Ovary (tissue), 9 donors: ENCODE data around the gene AIPL1. TPM values are rescaled to one million over a fixed set of nuclear protein-coding genes. Genes with fewer than 3 reads are reported as not detected.
A peak's percentile ranks its signal among the peaks of the same experiment; 100 is the strongest.

ENCODE experiments used
- DNase-seq, 5 donors: peaks; one replicate each; pipeline ENCODE4 v3.0.0-alpha.2; 2019 to 2020
- H3K27ac ChIP-seq, 2 donors: fragments of 200-600 bp; one replicate each; pipeline versions ENCODE4 v1.5.1 to v1.8.0; 2019 to 2022
- H3K27me3 ChIP-seq: fragments of 200-600 bp; one replicate; pipeline ENCODE4 v1.8.0; 2022
- H3K36me3 ChIP-seq: fragments of 200-600 bp; sonication (generic); one replicate; pipeline ENCODE4 v1.5.1; 2019
- H3K4me1 ChIP-seq: one replicate; pipeline ENCODE4 v1.8.1; 2013; ENCODE audit warnings: mild to moderate bottlenecking, moderate library complexity; ENCODE audit not compliant: insufficient read depth
- H3K4me3 ChIP-seq: fragments of 200-600 bp; sonication (generic); one replicate; pipeline ENCODE4 v1.5.1; 2017
- H3K9me3 ChIP-seq, 2 donors: fragments of 200-600 bp in 1 of 2; sonication (generic) in 1 of 2; one replicate each; pipeline versions ENCODE4 v1.5.1 to v1.8.1; 2013 to 2019; ENCODE audit warnings: mild to moderate bottlenecking in 1 of 2, moderate library complexity in 1 of 2
- CTCF ChIP-seq, 3 donors: fragments of 450-650 bp in 2 of 3; fragments of 200-600 bp in 1 of 3; IDR thresholded peaks; one replicate each; pipeline versions ENCODE4 v1.5.1 to v1.8.0; 2016 to 2022; ENCODE audit warnings: antibody characterized with exemption in 3 of 3, mild to moderate bottlenecking in 1 of 3
- EP300 ChIP-seq: sonication (generic); formaldehyde crosslinking; IDR thresholded peaks from one replicate; pipeline ENCODE4 v1.6.1; 2017; ENCODE audit warnings: antibody characterized with exemption
- POLR2A ChIP-seq: fragments of 450-650 bp; IDR thresholded peaks from one replicate; pipeline ENCODE4 v1.6.1; 2017; ENCODE audit warnings: antibody characterized with exemption, mild to moderate bottlenecking, moderate library complexity
- WGBS, 3 donors: extraction: QIAGEN DNeasy Blood & Tissue Kit in 1 of 3; methylation state at CpG; one replicate each; pipeline versions ENCODE4 v1.1.5 to v1.1.7; 2013 to 2017; 5-methylcytosine and 5-hydroxymethylcytosine counted together
- intact Hi-C, 4 donors: fragments of 100-400 bp; cut with DNase I; formaldehyde crosslinking; loops; one replicate each; pipeline versions ENCODE4 v1.11.0 to v1.15.1; 2022 to 2023
- polyA plus RNA-seq, 2 donors: library from polyadenylated mRNA; stranded (reverse); fragments of 200-250 nt in 1 of 2; fragments of 350-450 nt in 1 of 2; fragmentation: Illumina TruSeq in 1 of 2; extraction: RNeasy Lipid Tissue Mini Kit (QIAGEN cat#74804) in 1 of 2; gene quantifications; one replicate each; pipeline ENCODE4 v1.2.3, GENCODE V29; 2013 to 2014
- total RNA-seq, 7 donors: library from RNA; depleted of rRNA in 2 of 7; stranded (reverse); fragments of >200 nt in 2 of 7; fragmentation: NEBNext Ultra II Directional in 3 of 7; extraction: Animal tissue kit (Norgen Biotek cat#: 25700) in 3 of 7; gene quantifications; one replicate each; pipeline versions ENCODE4 v1.1.0 to v1.2.4, GENCODE V29; 2016 to 2023
- donor health status: DM: no; HTN: no; CAD: no; lungs with moderate emphysema.
- donor health status: DM: no; HTN: no; CAD: no.
- donor health status: Bipolar disorder and iron deficiency.
- donor health status: DM: yes; HTN: yes; CAD: no.
- donor health status: DM: no; HTN: no; CAD: no.
- donor health status: DM: yes; HTN: yes; CAD: no.

The AIPL1 gene
- total and polyA plus RNA-seq, 9 donors, result not detected

GRCh38 chr17:6422654-6423241 lies 12.2 kb downstream of the AIPL1 start:
- Histone ChIP-seq H3K27me3 (no peaks in the 10 kb centered on the region), H3K27ac (no peak overlapping the region), H3K36me3 (no peaks in the 10 kb centered on the region), H3K4me3 (no peak overlapping the region), H3K9me3 (no peaks in the 10 kb centered on the region), H3K4me1 (no peaks in the 10 kb centered on the region)
- TF ChIP-seq CTCF (IDR thresholded peaks at IDR 0.05), result no peak
- TF ChIP-seq POLR2A, result no peak
- intact Hi-C loops, result loop anchor here in 3 of 4 donors (5.0 kb wide), 2 partner anchors 830 to 835 kb away; no protein-coding TSS in a partner anchor
- DNase-seq, result no peak
- 51 to 61% (median 51%) methylated on average over 13 of the region's 13 CpGs for WGBS, 3 donors

DNA sequence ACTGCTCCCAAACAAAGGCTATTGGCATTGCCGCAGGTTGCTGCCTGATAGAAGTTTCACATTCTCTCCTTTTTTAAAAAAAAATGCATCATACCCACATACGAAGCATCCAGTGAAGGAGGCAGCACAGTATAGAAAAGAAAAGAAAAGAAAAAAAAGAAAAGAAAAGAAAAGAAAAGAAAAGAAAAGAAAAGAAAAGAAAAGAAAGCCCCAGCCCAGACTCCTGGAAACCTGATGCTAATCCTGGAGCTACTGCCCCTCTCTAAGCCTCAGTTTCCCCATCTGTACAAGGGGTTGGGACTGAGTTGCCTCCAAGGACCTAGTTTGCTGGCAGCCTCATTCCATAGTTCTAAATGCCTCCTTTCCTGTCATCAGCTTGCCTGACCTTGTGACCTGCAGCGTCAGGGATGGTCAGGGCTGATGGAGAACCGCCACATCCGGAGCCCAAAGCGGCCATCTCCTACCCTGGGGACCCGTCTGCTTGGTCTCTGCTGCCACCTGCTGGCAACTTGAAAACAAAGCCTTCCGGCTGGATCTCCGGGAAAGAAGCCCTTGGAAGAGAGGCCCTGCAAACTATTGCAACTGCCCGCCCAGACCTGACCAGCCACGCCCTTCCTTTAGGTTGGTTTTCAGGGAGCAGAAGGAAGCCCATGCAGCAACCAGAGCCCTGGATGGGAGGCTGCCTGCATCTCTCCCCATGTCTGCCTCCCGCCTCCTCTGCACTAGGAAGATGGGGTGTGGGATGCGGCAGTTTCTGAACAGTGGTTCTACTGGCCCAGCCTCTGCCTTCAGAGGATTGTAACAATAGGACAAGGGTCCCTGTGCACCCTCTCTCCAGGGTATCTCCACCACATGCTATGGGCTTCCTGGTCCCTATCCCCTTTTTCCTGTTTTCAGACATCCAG lies 13.0 kb downstream of the AIPL1 start:
- H3K27me3 ChIP-seq, result no peaks in the 10 kb centered on the region
- TF ChIP-seq CTCF (IDR thresholded peaks at IDR 0.05) (peak; percentile 58 to 71 (median 61)), EP300 (no peak), POLR2A (no peak)
- peak; percentile 50 to 81 (median 78) for DNase-seq

GRCh38 chr17:6420173-6420641 lies 14.7 kb downstream of the AIPL1 start:
- no peaks in the 10 kb centered on the region for H3K4me1 ChIP-seq
- H3K9me3 ChIP-seq, result no peaks in the 10 kb centered on the region
- intact Hi-C loops, result loop anchor here (2.0 to 5.0 kb wide), 3 partner anchors 825 to 833 kb away; no protein-coding TSS in a partner anchor
- DNase-seq, result no peak
- H3K36me3 ChIP-seq, result no peaks in the 10 kb centered on the region
- TF ChIP-seq POLR2A, result no peak
- TF ChIP-seq CTCF (IDR thresholded peaks at IDR 0.05), result no peak
- no peak for TF ChIP-seq EP300
- no peaks in the 10 kb centered on the region for H3K27me3 ChIP-seq
- H3K4me3 ChIP-seq, result no peak overlapping the region
- 11 to 16% (median 13%) methylated on average over 13 of the region's 13 CpGs for WGBS, 3 donors
- H3K27ac ChIP-seq, result no peak overlapping the region

More for the DNA sequence above, 13.0 kb downstream of the AIPL1 start:
- 21 to 26% (median 22%) methylated on average over 13 of the region's 13 CpGs for WGBS, 3 donors
- no peaks in the 10 kb centered on the region for H3K36me3 ChIP-seq
- H3K9me3 ChIP-seq, result no peaks in the 10 kb centered on the region
- no peaks in the 10 kb centered on the region for H3K4me1 ChIP-seq
- H3K4me3 ChIP-seq, result no peak overlapping the region
- intact Hi-C loops, result loop anchor here (2.0 to 5.0 kb wide), 3 partner anchors 827 to 835 kb away; no protein-coding TSS in a partner anchor
- no peak overlapping the region for H3K27ac ChIP-seq

DNA sequence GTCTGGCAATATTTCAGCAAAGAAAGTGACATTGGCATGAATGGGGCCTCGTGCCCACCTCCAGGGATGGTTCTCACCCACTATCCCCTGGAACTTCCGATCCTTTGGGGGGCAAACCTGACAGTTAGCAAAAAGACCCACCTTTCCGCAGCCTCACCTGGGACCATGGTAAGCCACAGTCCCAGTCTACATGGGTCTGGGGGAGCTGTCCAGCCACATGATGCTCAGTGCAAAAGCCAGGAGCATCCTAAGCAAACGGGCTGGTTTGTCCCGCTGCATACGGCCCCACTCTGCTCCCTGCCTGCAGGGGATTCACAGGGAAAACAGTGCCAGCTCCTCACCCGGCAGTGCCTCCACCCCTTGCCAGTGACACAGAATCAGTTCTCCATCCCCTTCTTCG lies 19.3 kb downstream of the AIPL1 start:
- Histone ChIP-seq H3K9me3 (no peaks in the 10 kb centered on the region), H3K27me3 (no peaks in the 10 kb centered on the region), H3K27ac (no peak overlapping the region), H3K4me3 (no peak overlapping the region), H3K4me1 (no peaks in the 10 kb centered on the region), H3K36me3 (no peaks in the 10 kb centered on the region)
- intact Hi-C loops, result no loop called here
- no peak for DNase-seq
- TF ChIP-seq CTCF (IDR thresholded peaks at IDR 0.05) (no peak), EP300 (no peak), POLR2A (no peak)
- 64 to 74% (median 67%) methylated on average over 8 of the region's 8 CpGs for WGBS, 3 donors
